Measurements from ENCODE around the gene PGLYRP3.

- TF ChIP-seq, protein P1, sequence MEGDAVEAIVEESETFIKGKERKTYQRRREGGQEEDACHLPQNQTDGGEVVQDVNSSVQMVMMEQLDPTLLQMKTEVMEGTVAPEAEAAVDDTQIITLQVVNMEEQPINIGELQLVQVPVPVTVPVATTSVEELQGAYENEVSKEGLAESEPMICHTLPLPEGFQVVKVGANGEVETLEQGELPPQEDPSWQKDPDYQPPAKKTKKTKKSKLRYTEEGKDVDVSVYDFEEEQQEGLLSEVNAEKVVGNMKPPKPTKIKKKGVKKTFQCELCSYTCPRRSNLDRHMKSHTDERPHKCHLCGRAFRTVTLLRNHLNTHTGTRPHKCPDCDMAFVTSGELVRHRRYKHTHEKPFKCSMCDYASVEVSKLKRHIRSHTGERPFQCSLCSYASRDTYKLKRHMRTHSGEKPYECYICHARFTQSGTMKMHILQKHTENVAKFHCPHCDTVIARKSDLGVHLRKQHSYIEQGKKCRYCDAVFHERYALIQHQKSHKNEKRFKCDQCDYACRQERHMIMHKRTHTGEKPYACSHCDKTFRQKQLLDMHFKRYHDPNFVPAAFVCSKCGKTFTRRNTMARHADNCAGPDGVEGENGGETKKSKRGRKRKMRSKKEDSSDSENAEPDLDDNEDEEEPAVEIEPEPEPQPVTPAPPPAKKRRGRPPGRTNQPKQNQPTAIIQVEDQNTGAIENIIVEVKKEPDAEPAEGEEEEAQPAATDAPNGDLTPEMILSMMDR (IDR thresholded peaks at IDR 0.05): no peak
- TF ChIP-seq EP300 (IDR thresholded peaks at IDR 0.05): no peak
Observed at GRCh38 chr1:153343811-153344717, 31.3 kb upstream of the PGLYRP3 start.

Measured in upper lobe of left lung (tissue), 4 donors.